HK-2 (cell line): Measurements from ENCODE around the gene FZR1.

Source experiments
- DNase-seq: peaks from one replicate; pipeline ENCODE4 v3.0.0-alpha.2; 2018; ENCODE audit not compliant: unreplicated experiment

The FZR1 gene

DNA sequence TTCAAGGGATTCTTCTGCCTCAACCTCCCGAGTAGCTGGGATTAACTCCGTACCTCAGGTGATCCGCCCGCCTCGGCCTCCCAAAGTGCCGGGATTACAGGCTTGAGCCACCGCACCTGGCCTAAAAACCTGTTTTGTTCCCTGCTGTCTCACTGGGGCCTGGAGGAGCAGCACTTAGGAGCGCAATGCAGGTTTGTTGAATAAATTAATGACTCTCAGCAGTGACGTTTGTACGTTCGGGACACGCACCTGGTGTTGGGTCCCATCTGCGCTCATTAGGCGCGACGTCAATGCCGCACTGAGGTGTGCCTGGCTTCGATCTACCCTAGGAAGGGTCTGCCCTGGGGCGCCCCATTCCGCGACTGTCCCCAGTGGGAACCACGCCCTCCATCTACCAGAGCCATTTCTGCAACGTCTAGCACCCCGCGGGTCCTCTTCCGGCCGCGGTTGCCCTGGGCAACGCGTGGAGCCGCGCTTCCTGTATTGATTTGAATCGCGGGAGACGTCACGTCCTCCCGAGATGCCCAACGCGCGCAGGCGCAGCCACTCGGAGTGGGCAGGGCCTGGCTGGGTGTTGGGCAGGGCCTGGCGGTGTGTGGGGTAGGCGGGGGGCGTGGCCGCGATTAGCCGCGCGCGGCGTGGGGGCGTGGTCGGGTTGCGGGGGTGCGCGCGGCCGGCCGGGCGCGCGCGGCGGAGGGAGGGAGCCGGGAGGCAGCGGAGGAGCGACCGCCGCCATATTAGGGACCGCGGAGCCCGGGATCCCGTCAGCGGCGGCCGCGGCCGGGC lies at the start of gene FZR1:
Gene FZR1, plus strand, starts transcription at position 714 of the 786 bp plus-strand sequence. CDS start 16,679 bp downstream, outside the sequence.
- DNase-seq, result peak; percentile 100

DNA sequence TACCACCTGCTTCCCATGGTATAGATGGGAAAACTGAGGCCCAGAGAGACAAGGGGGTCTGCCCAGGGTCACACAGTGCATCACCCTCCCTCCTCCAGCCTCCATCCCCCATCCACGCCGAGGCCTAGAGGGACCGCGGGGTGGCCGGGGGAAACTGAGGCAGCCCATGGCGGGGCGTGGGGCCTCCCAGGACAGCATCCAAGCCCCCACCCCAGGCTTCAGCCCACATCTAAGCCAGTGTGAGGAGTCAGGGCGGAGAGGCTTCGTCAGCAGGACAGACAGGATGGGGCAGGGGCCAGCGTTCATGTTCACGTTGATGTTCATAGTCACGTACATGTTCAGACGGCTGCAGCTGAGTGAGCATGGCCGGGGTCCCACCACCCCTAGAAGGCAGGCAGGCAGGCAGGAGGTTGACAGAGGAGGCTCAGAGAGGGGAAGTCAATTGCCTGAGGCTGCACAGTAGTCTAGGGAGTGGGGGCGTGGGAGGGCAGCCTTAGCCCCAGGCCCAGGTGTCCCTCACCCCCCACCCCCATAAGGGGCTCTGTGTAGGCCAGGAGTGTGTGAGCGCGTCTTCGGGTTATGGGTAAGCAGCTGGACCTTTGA lies 49.1 kb upstream of the FZR1 start:
- DNase-seq, result no peak

DNA sequence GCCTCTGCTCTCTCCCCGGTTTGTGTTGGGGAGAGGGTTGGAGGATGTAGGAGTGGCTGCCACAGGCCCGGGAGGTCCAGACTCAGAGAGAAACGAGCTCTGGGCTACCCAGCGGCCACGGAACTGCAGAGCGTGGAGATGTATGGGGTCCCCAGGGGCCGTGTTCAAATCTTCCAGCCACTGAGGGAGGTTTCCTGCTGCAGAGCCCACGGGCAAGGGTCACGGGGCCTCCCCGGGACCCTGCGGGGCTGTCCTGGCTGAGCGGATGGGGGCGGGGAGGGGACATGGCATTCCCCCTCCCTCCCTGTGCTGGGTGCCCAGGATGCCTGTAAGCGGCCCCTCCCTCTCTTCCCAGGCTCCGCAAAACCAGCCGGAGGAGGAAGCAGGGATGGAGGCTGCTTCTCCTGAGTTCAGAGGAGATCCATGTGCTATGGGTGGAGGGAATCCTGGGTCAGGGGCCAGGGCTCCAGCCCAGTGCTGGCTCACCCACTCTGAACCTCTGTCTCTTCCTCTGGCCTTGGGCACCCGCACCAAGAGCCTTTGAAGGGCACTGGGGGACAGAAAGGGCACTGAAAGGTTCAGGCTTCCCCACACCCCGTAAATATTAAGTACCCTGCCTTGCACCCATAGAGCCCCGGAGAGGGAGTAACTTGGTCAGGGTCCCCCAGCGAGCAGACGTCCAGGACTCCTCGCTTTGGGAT lies 48.4 kb upstream of the FZR1 start:
- no peak for DNase-seq

DNA sequence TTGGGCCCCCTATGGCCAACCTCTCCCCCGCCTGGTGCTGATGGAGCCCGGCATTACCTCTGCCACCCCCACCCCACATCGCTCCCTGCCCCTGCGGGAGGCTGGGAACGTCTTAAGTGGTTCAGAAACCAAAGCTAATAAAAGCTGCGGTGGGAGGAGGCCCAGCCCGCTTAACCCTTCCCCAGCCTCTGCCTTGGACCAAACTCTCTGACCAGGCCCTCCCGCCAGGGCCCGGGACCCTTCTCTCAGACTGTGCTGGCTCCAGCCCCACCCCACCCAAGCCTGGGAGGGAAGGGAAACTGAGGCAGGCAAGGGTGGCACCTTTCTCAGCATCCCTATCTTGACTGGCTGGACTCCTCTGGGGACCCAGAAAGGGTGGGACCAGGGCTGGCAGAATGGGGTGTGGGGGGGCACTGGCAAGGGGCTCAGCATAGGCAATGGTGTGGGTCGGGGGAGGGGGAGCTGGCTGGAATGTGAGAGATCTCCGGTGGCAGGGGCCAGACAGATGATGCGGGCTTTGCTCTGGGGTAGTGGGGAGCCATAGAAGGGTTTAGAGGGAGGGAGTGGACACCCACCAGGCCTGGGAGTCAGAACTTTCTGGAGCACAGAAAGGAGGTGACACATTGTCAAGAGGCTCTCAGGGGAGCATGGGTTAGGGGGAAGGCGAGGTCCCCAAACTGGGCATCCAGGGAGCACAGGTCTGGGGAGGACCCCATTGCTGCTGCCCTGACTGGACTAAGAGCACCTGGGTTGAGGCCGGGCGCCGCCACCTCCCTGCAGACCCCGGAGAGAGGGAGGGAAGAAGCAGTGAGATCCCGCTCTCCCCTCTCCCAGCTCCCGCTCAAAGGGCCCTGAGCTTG lies 47.7 kb upstream of the FZR1 start:
- DNase-seq, result no peak

DNA sequence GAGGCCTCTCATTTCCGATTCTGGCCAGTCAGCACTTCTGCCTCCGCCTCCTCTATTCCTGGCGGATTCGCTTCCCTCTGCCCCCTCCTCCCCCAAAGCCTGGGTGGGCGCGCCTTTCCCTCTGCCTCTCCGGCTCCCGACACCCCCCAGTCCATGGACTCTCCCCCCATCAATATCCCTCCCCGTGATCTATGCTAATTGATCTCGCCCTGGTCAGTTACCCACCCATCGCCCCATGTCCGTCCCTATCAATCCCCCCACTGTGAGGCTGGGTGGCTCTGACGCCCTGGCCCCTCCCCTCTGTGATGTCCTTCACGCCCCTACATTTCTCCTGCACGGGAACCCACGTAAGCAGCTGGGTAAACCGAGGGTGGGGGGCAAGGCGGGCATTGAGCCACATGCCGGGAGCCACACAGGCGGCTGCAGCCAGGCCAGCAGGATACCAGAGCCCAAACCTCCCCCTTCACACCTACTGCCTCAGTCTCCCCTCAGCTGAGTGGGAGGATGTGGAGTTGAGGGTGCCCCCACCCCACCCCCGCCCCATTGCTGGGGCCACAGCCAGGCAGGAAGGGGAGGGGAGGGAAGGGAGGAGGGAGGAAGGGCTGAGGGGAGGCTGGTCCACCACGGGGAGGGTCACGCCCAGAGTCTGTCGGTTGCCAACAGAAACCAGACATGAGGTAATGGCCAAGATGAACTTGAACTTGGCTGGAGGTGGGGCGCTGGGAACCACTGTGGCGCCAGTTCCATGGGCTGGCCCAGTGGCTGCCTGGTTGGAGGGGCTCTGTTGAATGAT lies 46.8 kb upstream of the FZR1 start:
- DNase-seq, result peak; percentile 75

DNA sequence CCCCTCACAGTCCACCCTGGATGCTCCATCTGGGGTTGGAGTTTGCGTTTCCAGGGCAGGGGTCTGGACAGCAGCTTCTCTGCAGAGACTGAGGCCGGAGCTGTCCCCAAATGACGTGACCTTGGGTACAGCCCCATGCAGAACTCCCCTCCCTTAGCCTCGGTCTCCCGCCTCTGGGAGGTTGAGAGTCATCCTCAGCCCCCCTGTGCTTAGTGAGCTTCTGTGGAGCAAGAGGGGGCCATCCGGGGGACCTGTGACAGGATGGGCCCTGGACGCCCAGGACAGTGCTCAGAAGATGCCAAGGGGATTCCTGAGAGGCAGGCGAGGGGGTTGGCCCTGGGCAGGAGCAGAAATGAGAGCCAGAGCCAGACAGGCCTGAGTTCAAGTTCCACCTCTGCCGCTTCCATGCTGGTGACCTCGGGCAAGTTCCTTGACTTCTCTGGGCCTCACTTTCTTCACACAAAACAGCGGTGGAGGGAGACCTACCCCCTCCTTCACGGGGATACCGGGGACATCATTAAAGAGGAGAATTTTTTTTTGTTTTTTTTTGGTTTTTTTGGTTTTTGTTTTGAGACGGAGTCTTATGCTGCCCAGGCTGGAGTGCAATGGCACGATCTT lies 46.0 kb upstream of the FZR1 start:
- no peak for DNase-seq

DNA sequence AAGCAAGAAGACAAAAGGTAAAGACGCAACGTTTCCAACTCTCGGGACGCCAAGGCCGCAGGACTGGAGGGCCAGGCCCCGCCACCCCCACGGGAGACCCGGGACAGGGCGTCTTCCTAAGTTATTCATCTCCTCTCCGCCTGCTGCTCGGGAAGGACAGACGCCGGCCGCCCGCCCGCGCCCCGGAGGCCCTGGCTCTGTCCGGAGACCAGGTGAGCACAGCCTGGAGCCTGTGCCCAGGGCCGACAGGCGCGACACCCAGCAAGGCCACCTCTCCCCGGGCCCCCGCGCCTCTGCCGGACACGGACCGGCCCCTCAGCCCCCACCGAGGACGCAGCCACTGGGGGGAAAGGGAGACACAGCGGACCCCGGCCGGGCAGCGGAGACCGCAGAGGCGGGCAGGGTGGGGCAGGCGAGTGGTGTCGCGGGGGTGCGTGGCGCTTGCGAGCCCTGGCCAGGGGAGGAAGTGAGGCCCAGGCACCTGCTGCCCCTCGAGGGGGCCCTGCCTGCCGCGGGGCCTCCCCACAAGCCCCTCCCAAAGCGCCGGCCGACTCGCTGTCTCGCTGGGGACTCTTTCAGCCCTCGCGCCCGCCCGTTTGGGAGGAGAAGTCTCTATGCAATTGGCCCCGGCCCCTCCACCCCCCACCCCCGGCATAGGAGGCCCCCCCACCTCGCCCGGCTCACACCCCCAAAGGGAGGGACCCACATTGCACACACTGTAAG lies 43.0 kb upstream of the FZR1 start:
- DNase-seq, result no peak

DNA sequence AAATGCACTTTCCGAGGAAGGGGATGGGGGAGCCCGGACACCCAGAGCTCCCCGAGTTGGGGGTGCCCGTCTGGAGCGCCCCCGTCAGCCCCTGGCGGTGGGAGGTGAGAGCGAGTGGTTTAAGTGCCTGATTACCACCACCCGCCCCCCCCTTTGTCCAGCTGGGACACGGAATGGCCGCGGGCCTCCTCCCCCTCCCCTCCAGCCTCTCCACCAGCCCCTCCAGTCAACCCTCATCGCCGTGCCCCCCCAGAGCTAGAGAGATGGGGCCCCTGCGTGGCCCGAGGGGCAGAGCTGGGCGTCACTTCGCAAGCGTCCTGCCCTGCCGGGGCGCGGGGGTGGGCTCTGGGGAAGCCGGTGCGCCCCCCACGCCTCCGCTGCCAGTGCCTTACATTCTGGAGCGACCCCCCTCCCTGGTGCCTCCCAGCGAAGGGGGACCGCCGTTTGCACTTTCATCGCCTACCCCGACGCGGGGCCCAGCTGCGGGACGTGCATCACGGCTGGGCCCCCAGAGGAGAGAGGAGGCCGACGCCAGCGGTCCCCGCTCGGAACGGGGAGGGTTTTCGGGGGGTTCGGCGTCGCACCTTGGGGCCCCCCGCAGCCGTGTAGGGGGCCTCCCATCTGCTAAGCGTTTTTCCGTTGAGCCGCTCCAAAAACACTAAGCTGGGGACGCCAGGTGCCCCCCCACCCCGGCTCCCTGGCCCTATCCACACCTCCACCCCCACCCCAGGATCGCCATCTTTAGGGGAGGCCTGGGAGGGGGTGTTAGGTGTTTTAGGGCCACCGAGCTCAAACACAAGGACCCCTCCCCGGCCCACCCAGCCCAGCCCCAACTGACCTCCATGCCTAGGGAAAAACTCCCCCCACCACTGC lies 42.2 kb upstream of the FZR1 start:
- DNase-seq, result no peak

DNA sequence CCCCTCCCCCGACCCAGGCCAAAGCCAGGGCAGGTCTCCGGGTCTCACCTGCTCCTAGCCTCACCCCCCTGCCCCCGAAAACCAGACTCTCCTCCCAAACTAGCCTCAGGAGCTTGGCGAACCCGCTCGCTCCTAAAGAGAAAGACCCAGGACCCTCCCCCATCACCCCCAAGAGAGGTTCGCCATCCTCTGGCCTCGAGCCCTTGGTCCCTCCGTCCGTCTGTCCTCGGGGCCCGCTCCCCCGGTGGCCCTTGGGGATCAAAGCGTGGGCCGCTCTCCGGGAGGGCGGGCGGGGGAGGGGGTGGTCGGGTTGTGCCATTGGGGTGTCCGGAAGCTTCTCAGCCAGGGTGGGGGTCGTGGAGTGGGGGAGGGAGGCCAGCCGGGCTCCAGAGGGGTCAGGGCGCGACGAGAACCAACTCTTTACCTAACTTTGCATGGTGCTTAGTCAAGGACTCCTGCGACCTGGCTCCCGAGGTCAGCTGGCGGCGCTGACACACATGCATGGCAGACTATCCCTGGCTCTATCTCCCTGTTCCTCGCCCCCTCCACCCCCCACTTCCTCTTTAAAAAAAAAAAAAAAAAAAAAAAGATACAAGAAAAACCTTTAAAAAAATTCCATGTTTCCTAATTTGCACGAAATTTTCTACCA lies 41.4 kb upstream of the FZR1 start:
- no peak for DNase-seq

DNA sequence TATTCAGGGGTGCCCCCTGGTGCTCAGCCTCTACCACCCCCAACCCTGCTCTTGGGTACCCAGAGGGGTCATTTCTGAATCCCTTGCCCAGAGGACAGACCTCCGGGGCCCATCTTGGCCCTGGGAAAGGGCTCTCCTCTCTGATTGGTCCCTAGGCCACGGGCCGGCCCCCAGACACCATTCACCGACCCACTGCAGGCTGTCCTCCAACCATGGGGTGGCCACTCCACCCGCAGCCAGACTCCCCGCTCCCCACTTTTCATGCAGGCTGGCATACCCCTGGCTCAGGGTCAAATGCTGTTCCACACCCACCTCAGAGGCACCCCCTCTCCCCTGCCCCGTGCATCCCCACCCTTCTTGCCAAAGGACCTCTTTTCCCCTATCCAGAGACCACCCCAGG lies 40.6 kb upstream of the FZR1 start:
- no peak for DNase-seq

DNA sequence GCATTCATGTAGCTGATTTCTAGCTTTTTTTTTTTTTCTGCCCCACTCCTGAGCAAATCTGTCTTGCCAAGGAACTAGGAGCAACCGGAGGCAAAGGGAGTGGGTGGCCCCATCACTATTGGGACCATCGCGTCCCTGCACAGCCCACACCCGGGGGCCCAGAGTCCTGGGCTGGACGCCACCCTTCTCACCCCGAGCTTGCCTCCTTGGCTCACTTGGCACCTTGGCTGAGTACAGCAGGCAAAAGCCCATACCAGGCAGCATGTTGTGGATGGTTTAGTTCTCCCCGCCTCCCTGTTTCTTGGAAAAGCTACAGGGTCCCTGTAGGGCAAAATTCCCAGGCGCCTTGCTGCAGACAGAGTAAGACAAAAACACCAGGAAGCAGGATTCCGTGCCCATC lies 39.5 kb upstream of the FZR1 start:
- no peak for DNase-seq

DNA sequence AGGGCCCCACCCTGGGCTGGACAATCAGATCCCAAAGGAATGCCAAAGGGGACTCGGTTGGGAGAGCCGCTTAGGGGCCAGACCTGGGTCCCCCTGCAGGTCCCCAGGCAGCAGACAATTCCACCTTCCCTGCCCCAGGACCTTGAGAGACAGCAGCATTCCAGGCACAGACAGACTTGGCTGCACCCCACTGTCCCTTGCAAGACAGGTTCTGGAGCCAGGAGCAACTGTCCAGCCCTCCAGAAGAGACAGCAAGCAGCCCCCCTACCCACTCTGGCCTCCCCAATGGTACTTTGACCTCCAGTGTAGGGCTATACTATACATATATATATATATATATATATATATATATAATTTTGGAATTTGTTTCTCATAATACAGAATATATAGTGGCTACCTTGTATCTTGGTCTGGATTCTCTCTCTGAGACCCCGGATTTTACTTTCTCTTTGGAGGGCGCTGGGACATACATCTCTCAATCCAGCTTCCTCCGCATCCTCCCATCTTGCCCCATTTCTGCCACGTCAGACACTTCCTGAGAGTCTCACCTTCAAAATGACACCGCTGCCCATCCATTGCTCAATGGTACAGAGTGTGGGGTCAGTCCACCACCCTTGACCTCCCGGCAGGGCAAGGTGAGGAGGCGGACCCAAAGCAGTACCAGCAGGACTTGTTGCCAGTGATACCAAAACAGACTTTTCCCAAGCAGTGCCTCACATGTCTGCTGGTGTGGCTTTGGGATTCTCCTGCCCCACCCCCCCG lies 38.5 kb upstream of the FZR1 start:
- DNase-seq, result no peak

DNA sequence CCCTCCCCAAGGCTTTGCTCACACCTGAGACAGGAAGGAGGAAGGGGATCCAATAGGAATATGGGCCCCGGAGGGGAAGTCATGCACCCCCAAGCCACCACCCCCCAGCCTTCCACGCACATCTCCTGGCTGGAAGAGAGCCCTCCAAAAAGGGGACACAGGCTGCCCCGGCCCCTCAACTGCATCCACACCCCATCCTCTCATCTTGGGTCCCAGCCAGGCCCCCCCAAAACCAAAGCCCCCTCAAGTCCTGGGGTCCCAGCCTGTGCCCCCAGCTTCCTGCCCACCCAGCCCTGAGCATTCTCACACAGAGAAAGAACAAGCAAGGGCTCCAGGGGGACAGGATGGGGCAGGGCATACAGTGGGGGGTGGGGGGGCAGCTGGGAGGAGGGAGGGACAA lies 37.9 kb upstream of the FZR1 start:
- no peak for DNase-seq

DNA sequence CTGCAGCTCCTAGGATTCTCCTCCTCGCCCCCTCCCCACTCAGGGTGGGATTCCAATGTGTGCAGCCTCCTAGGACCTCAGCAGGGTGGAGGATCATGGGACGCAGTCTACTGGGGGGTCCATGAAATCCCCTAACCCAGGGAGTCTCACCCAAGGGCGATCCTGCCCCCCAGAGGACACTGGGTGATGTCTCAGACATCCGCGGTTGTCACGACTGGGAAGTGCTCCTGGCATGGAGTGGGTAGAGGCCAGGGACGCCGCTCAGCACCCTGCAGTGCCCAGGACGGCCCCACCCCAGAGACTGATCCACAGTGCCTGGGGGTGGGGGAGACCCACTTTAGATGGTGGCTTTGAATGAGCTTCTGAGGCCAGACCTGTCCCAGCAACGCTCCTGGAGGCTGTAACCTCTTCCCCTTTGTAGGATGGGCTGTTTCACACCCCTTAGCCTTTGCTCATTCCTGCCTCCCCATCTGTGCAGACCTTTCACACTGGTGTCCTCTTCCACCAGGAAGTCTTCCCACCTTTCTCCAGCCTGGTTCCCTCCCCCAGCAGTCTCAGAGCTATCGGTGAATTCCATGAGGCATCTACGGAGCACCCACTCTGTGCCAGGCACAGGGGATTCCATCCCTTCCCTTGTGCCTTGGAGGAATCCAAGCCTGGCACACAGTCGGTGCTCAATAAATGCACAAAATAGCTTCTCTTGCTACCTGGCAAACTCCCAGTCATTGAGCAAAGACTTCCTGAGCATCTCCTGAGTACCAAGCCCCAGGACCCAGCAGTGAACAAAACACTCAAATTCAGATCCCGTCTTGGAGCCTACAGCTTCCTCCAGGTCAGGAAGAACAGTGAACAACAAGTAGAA lies 36.2 kb upstream of the FZR1 start:
- no peak for DNase-seq

DNA sequence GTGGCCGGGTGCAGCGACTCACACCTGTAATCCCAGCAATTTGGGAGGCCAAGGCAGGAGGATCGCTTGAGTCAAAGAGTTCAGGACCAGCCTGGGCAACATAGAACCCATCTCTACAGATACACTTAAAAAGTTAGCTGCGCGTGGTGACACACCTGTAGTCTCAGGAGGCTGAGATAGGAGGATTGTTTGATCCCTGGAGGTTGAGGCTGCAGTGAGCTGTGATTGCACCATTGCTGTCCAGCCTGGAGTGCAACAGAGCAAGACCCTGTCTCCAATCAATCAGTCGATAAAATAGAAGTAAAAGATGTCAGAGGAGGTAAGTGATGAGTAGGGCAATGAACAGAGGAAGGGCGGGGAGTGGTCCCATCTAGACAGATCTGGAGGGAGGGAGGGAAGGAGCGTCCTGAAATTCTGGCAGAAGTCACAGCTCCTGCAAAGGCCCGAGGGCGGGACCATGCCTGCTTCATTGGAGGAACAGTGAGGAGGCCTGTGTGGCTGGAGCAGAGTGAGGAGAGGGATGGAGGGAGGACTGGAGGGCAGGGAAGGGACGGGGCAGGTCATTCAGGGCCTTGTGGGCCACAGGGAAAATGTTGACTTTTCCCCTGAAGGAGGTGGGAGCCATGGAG lies 35.5 kb upstream of the FZR1 start:
- no peak for DNase-seq

DNA sequence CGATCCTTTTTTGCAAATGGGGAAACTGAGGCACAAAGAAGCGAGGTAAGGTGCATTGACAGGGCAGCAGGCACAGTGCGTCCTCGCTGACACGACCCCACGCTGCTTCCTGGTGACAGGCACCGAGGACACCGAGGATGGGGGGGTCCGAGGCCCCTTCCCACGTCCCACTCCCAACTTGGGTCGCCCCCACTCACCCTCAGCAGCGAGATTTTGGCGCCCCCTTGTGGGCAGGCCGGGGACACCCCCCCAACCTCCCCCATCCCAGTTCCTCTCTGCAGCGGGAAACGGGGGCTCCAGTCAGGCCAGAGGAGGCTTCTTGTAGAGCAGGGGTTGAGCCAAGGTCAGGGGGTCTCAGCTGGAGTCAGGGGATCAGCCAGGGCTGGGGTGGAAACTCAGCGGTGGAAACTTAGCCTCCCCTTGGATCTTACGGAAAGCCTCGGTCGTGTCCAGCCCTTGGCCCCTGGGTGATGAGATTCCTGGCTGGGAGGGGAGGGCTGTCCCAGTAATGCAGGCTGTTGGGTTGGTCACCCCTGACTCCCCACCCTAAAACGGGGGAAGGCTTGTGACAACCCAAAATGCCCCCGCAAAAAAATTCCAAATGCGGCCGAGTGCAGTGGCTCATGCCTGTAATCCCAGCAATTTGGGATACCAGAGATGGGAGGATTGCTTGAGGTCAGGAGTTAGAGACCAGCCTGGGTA lies 34.0 kb upstream of the FZR1 start:
- no peak for DNase-seq
